IPS-18a (cell line): Measurements from ENCODE around the gene TSHZ2.
"Not testable (repeated sequence)": the region's sequence is repeated elsewhere in the genome, so short reads cannot be mapped to it uniquely, and the experiment has no call there.

Source experiments
- H3K27ac ChIP-seq: one replicate; pipeline ENCODE4 v1.5.1; 2013; ENCODE audit warnings: low read length
- H3K27me3 ChIP-seq: one replicate; pipeline ENCODE4 v1.6.1; 2013; ENCODE audit warnings: mild to moderate bottlenecking, low read length; ENCODE audit not compliant: control insufficient read depth, insufficient read depth
- H3K36me3 ChIP-seq: one replicate; pipeline ENCODE4 v1.6.1; 2013; ENCODE audit warnings: low read depth, low read length; ENCODE audit not compliant: control insufficient read depth
- H3K4me1 ChIP-seq: one replicate; pipeline ENCODE4 v1.6.1; 2013; ENCODE audit warnings: low read depth, low read length; ENCODE audit not compliant: control insufficient read depth
- H3K4me3 ChIP-seq: one replicate; pipeline ENCODE4 v1.5.1; 2013; ENCODE audit warnings: low read length
- H3K9ac ChIP-seq: one replicate; pipeline ENCODE4 v1.6.1; 2013; ENCODE audit warnings: mild to moderate bottlenecking, low read length, moderate library complexity
- H3K9me3 ChIP-seq: one replicate; pipeline ENCODE4 v1.6.1; 2013; ENCODE audit warnings: low read depth, low read length; ENCODE audit not compliant: control insufficient read depth

Gene TSHZ2

GRCh38 chr20:53532654-53533312, 560.6 kb downstream of the TSHZ2 start:
- not testable (repeated sequence) for H3K4me3 ChIP-seq, H3K36me3 ChIP-seq, H3K9me3 ChIP-seq, H3K4me1 ChIP-seq, H3K27me3 ChIP-seq, H3K9ac ChIP-seq, H3K27ac ChIP-seq

GRCh38 chr20:53533500-53533899, 561.3 kb downstream of the TSHZ2 start:
- Histone ChIP-seq H3K9ac (no peak overlapping the region), H3K9me3 (no peaks in the 10 kb centered on the region), H3K36me3 (no peaks in the 10 kb centered on the region), H3K4me1 (no peaks in the 10 kb centered on the region), H3K27me3 (no peaks in the 10 kb centered on the region), H3K27ac (no peak overlapping the region), H3K4me3 (no peak overlapping the region)

- Histone ChIP-seq H3K9ac (no peak overlapping the region), H3K36me3 (no peaks in the 10 kb centered on the region), H3K9me3 (no peaks in the 10 kb centered on the region), H3K27me3 (no peaks in the 10 kb centered on the region), H3K27ac (no peak overlapping the region), H3K4me3 (no peak overlapping the region), H3K4me1 (no peaks in the 10 kb centered on the region)
Measured at GRCh38 chr20:53534037-53534436, 561.9 kb downstream of the TSHZ2 start.

DNA sequence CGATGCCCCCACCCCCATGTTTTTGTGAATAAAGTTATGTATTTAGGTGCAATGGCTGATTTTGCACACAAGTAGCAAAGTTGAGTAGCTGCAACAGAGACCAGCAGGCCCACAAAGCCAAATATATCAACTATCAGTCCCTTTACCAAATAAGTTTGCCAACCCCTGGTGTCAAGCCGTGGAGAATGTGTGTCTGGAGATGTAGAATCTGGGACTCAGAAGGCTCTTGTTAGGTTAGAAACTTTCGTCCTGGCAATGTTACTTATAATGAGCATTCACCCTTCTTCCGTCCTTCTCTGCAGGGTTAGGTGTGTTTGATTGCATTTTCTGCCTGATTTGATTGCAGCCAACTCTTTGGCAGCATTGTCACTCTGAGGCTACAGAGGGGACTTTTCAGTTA, 563.7 kb downstream of the TSHZ2 start:
- no peaks in the 10 kb centered on the region for H3K36me3 ChIP-seq
- no peak overlapping the region for H3K4me3 ChIP-seq
- no peaks in the 10 kb centered on the region for H3K4me1 ChIP-seq
- H3K27ac ChIP-seq = no peak overlapping the region
- H3K9ac ChIP-seq = no peak overlapping the region
- H3K9me3 ChIP-seq = no peaks in the 10 kb centered on the region
- no peaks in the 10 kb centered on the region for H3K27me3 ChIP-seq

GRCh38 chr20:53536382-53536781, 564.2 kb downstream of the TSHZ2 start:
- not testable (repeated sequence) for H3K9ac ChIP-seq, H3K4me1 ChIP-seq, H3K27me3 ChIP-seq, H3K36me3 ChIP-seq, H3K9me3 ChIP-seq, H3K27ac ChIP-seq, H3K4me3 ChIP-seq

GRCh38 chr20:53539516-53539915, 567.4 kb downstream of the TSHZ2 start:
- H3K27ac ChIP-seq = no peak overlapping the region
- H3K9ac ChIP-seq = no peak overlapping the region
- no peak overlapping the region for H3K4me3 ChIP-seq
- no peaks in the 10 kb centered on the region for H3K27me3 ChIP-seq
- no peaks in the 10 kb centered on the region for H3K9me3 ChIP-seq
- no peaks in the 10 kb centered on the region for H3K36me3 ChIP-seq
- no peaks in the 10 kb centered on the region for H3K4me1 ChIP-seq
